ENCODE results near the gene CDCA3.

DNA sequence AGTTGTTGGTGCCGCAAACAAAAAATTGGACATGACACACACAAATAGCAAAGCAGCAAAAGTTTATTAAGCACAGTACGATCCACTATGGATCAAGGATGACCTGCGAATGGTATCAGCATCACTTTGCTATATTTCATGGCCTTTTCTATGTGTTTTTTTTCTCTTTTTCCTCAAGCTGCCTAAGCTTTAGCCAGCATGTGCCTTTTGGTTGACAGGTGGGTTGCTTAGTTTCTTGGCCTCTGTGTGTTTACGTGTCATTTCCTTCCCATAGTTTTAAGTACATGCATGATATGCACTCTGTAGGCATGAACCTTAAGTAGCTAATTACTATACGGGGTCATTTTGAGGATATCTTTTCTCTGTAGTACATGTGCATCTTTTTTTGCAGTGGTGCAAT, 51.9 kb downstream of the CDCA3 start:
- TF ChIP-seq CTCF (IDR thresholded peaks at IDR 0.05), result no peak
- no peak for TF ChIP-seq POLR2A (IDR thresholded peaks at IDR 0.05)

All from thyroid gland (tissue), 4 donors.